ENCODE measurements around the gene EIF4G3.

EIF4G3 gene

DNA sequence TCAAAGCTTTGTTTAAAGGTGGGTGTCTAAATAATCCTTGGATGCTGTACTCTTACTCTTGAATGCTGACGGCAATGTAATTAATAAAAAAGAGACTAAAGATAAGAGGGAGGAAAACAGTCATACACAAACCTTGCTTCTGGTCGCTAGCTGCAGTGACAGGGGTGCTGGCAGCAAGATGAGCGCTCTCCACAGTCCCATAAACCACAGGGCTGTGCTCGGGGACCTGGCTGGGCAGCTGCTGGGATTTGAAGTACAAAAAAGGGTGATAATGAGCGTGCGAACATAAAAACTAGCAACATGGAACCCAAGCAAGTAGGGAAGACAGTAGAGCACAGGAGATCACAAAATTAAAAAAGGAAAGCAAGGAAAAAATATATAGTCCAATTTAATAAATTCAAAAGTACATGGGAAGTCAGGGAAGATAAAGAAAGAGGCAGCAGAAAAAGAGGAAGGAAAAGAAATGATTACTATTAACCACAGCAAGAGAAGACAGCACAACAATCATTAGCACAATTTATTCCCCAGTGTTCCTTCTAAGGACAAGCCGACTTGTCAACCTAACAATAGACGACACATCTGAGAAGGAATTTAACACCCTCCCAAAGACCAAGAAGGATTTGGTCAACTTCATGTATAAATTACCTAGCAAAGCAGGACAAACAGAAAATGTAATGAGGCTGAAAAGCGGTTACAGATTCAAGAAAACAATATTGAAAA, 226.7 kb downstream of the EIF4G3 start:
- TF ChIP-seq, protein P1, sequence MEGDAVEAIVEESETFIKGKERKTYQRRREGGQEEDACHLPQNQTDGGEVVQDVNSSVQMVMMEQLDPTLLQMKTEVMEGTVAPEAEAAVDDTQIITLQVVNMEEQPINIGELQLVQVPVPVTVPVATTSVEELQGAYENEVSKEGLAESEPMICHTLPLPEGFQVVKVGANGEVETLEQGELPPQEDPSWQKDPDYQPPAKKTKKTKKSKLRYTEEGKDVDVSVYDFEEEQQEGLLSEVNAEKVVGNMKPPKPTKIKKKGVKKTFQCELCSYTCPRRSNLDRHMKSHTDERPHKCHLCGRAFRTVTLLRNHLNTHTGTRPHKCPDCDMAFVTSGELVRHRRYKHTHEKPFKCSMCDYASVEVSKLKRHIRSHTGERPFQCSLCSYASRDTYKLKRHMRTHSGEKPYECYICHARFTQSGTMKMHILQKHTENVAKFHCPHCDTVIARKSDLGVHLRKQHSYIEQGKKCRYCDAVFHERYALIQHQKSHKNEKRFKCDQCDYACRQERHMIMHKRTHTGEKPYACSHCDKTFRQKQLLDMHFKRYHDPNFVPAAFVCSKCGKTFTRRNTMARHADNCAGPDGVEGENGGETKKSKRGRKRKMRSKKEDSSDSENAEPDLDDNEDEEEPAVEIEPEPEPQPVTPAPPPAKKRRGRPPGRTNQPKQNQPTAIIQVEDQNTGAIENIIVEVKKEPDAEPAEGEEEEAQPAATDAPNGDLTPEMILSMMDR (IDR thresholded peaks at IDR 0.05), result no peak
- Mint-ChIP-seq H3K27me3 (ENCODE audit: low read depth, poor library complexity) (no peaks in the 10 kb centered on the region), H3K9me3 (no peaks in the 10 kb centered on the region), H3K36me3 (ENCODE audit: low read depth) (peaks cover 38% of the 10 kb centered on the region), H3K4me1 (peaks cover 16% of the 10 kb centered on the region), H3K4me3 (no peak overlapping the region), H3K27ac (peak overlapping the region; percentile 77)
- DNase-seq, result peak; percentile 9

- TF ChIP-seq, protein P1 (IDR thresholded peaks at IDR 0.05), result no peak
- Mint-ChIP-seq H3K27me3 (ENCODE audit: low read depth, poor library complexity) (no peaks in the 10 kb centered on the region), H3K4me1 (peaks cover 16% of the 10 kb centered on the region), H3K27ac (no peak overlapping the region), H3K9me3 (no peaks in the 10 kb centered on the region), H3K36me3 (ENCODE audit: low read depth) (peaks cover 46% of the 10 kb centered on the region), H3K4me3 (no peak overlapping the region)
- DNase-seq, result no peak
Observed at GRCh38 chr1:20948101-20948500, 228.6 kb downstream of the EIF4G3 start.

DNA sequence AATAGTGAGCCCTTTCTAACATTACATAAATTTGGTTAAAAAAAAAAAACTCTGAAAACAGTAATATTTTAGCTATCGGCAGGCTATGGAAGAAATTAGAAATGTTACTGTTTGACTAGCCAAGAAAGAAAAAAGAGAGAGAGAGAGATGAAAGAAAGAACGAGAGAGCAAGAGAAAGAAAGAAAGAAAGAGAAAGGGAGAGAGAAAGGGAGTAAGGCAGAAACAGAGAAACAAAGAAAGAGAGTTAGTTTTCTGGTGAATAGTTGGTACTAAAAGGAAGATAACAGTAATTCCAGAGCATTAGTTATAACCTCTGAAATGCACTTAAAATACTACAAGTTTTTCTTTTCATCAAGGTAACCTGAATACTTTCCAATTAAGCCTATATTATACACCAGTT, 229.3 kb downstream of the EIF4G3 start:
- TF ChIP-seq, protein P1 (IDR thresholded peaks at IDR 0.05), result no peak
- peak overlapping the region; percentile 9 for H3K27ac Mint-ChIP-seq
- no peak for DNase-seq
- H3K4me1 Mint-ChIP-seq, result peaks cover 16% of the 10 kb centered on the region
- no peak overlapping the region for H3K4me3 Mint-ChIP-seq
- H3K27me3 Mint-ChIP-seq (ENCODE audit: low read depth, poor library complexity), result no peaks in the 10 kb centered on the region
- H3K36me3 Mint-ChIP-seq (ENCODE audit: low read depth), result peaks cover 39% of the 10 kb centered on the region
- no peaks in the 10 kb centered on the region for H3K9me3 Mint-ChIP-seq

DNA sequence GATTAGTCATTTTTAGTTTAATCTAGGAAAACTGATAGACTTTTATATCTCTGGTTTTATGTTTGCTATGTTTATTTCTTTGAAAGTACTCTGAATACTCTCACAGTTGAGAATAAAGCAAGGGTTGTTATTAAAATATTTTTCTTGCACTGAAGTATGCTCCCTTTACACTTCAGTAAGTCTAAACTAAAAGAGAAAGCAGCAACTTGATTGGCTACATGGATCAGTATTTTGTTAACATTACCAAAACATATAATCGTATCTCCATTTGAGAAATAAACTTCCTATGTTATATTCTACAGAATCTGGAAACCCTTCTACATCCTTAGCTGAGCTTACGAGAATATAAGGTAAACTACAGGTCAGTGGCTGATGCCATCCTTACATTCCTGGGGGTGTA, 240.1 kb downstream of the EIF4G3 start:
- H3K4me1 Mint-ChIP-seq, result no peaks in the 10 kb centered on the region
- TF ChIP-seq, protein P1 (IDR thresholded peaks at IDR 0.05), result no peak
- H3K36me3 Mint-ChIP-seq (ENCODE audit: low read depth), result peaks cover 46% of the 10 kb centered on the region
- H3K9me3 Mint-ChIP-seq, result no peaks in the 10 kb centered on the region
- no peak overlapping the region for H3K27ac Mint-ChIP-seq
- no peaks in the 10 kb centered on the region for H3K27me3 Mint-ChIP-seq (ENCODE audit: low read depth, poor library complexity)
- no peak for DNase-seq
- no peak overlapping the region for H3K4me3 Mint-ChIP-seq

GRCh38 chr1:20936216-20936615, 240.5 kb downstream of the EIF4G3 start:
- Mint-ChIP-seq H3K27me3 (ENCODE audit: low read depth, poor library complexity) (no peaks in the 10 kb centered on the region), H3K27ac (no peak overlapping the region), H3K4me3 (no peak overlapping the region), H3K36me3 (ENCODE audit: low read depth) (peaks cover 46% of the 10 kb centered on the region), H3K9me3 (no peaks in the 10 kb centered on the region), H3K4me1 (no peaks in the 10 kb centered on the region)
- TF ChIP-seq, protein P1 (IDR thresholded peaks at IDR 0.05), result no peak
- no peak for DNase-seq

- H3K4me3 Mint-ChIP-seq, result no peak overlapping the region
- H3K9me3 Mint-ChIP-seq, result no peaks in the 10 kb centered on the region
- H3K27ac Mint-ChIP-seq, result no peak overlapping the region
- DNase-seq, result no peak
- H3K27me3 Mint-ChIP-seq (ENCODE audit: low read depth, poor library complexity), result no peaks in the 10 kb centered on the region
- no peaks in the 10 kb centered on the region for H3K4me1 Mint-ChIP-seq
- TF ChIP-seq, protein P1 (IDR thresholded peaks at IDR 0.05), result no peak
- H3K36me3 Mint-ChIP-seq (ENCODE audit: low read depth), result peaks cover 46% of the 10 kb centered on the region
Observed at GRCh38 chr1:20935717-20936116, 241.0 kb downstream of the EIF4G3 start.

Data from nephron progenitor cell (in vitro differentiated cells).